K562 (cell line): ENCODE measurements around the gene DACT3. TPM values are rescaled to one million over a fixed set of nuclear protein-coding genes. Genes with fewer than 3 reads are reported as not detected.
A peak's percentile ranks its signal among the peaks of the same experiment; 100 is the strongest.

Experiments used
- BRF2 ChIP-seq: IDR thresholded peaks from 3 replicates; pipeline ENCODE4 v1.6.1; 2011; ENCODE audit warnings: borderline replicate concordance, mild to moderate bottlenecking; ENCODE audit not compliant: insufficient read length, insufficient read depth
- COPS2 ChIP-seq: fragments of 450-650 bp; conservative IDR thresholded peaks from 2 replicates; pipeline ENCODE4 v1.6.1; 2016; ENCODE audit warnings: mild to moderate bottlenecking, moderate library complexity
- CSDE1 ChIP-seq, 2 experiments: fragments of 450-650 bp; IDR thresholded peaks; 2 replicates each; pipeline ENCODE4 v1.6.1; 2016; ENCODE audit warnings: mild to moderate bottlenecking in 1 of 2
- GTF2B ChIP-seq: IDR thresholded peaks from 2 replicates; pipeline ENCODE4 v1.6.1; 2011; ENCODE audit not compliant: insufficient read length; ENCODE audit errors: extremely low read depth
- KLF13 ChIP-seq: fragments of 450-650 bp; IDR thresholded peaks from 2 replicates; pipeline ENCODE4 v1.6.1; 2016; ENCODE audit warnings: missing genetic modification characterization, low read depth, mild to moderate bottlenecking, missing compliant biosample characterization, moderate library complexity, borderline replicate concordance
- MEF2D ChIP-seq: conservative IDR thresholded peaks from 2 replicates; pipeline ENCODE4 v1.6.1; 2016; ENCODE audit warnings: low read depth, missing genetic modification characterization, missing compliant biosample characterization
- MGA ChIP-seq: fragments of 450-650 bp; IDR thresholded peaks from 2 replicates; pipeline ENCODE4 v1.6.1; 2016; ENCODE audit warnings: mild to moderate bottlenecking, moderate library complexity
- RFX5 ChIP-seq: IDR thresholded peaks from 2 replicates; pipeline ENCODE4 v1.6.1; 2011; ENCODE audit warnings: low read depth, mild to moderate bottlenecking, improper control_type of control experiment, low read length
- SMAD3 ChIP-seq: fragments of 450-650 bp; formaldehyde crosslinking; conservative IDR thresholded peaks from 2 replicates; pipeline ENCODE4 v1.4.0; 2020; ENCODE audit warnings: mild to moderate bottlenecking
- ZBTB43 ChIP-seq: sonication (generic); formaldehyde crosslinking; IDR thresholded peaks from 2 replicates; pipeline ENCODE4 v1.8.0; 2023; ENCODE audit warnings: mild to moderate bottlenecking, missing genetic modification reagents
- polyA plus RNA-seq, 8 experiments: library from polyadenylated mRNA; depleted of rRNA in 4 of 8; stranded (reverse) in 5 of 8; unstranded in 3 of 8; fragments of >200 nt; fragmentation: Nextera tagmentation in 2 of 8; fragmentation: Illumina TruSeq in 1 of 8; extraction: Ambion mirVana in 2 of 8; extraction: Trizol in 1 of 8; gene quantifications; 2 replicates each; pipeline versions ENCODE4 v1.2.1 to v1.2.3, GENCODE V29; 2011 to 2014; ENCODE audit warnings: inconsistent platforms in 1 of 8, missing spikeins in 1 of 8
- total RNA-seq, 7 experiments: library from RNA; depleted of rRNA in 6 of 7; stranded (reverse); fragments of >200 nt in 6 of 7; fragmentation: Illumina TruSeq in 2 of 7; extraction: Trizol in 2 of 7; gene quantifications; 2 replicates each; pipeline versions ENCODE4 v1.2.1 to v1.2.3, GENCODE V29; 2011 to 2021; ENCODE audit warnings: low replicate concordance in 1 of 7

DACT3 gene
- total and polyA plus RNA-seq, 9 of the 15 experiments (the other 6 are each of a cell fraction or from before 2014, with no cell fraction given) = 0.67 to 6.5 (median 3.5) TPM

DNA sequence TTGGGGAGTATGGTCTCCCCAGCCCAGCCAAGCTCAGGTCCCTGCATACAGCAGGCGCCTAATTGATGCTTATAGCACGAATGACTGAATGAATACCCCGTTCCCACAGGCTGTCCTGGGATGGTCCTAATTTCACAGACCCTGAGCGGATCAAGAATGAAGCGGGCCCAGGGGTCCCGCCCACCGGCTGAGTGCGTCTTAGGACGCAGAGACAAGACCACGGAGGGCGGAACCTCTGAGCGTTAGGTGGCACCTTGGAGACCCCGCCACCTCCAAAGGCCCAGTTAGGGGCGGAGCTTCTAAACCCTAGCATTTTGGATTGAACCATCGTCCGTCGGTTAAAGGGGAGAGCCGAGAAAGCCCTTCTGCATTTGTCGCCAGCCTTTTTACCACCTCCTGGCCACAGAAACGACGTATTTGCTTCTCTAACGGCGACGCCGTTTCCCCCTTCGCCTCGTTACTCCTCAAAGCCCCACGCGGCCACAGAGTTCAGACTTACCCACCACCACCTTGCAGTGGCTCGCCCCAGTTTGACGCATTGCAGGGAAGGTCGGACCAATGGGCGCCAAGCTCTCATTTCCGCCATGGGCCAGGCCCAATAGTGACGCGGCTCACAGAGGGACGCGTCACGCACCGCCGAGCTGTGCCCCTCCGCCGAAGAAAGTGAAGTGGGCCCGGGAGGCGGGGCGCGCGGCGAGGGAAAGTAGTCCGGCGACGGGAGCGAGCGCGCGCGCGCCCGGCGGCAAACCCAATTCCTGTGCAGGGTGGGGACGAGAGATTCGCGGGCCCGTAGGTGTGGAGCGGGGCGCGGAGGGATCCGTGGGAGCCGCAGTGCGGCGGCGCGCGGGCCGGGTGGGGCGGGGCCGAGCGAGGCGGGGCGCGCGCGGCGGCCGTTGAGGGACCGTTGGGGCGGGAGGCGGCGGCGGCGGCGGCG lies 60.3 kb downstream of the DACT3 start (continued):
- TF ChIP-seq MGA = no peak
- no peak for TF ChIP-seq RFX5
- no peak for TF ChIP-seq CSDE1 (IDR thresholded peaks at IDR 0.05)
- peak; percentile 78; the same call in 1 of the 2 replicates for TF ChIP-seq SMAD3 (CRISPR knock-in tag)
- peak; percentile 95 for TF ChIP-seq KLF13 (tag)
- 0 out of 2 replicates have a peak, but pooled peaks have one; percentile 33 for TF ChIP-seq ZBTB43 (CRISPR knock-in tag)
- no peak for TF ChIP-seq COPS2
- TF ChIP-seq BRF2 = no peak
- peak; percentile 71 for TF ChIP-seq MEF2D (tag)
- TF ChIP-seq GTF2B = no peak
